ENCODE results near the gene ADGRL3. TPM values are rescaled to one million over a fixed set of nuclear protein-coding genes. Genes with fewer than 3 reads are reported as not detected.

Gene ADGRL3
- total and polyA plus RNA-seq, 4 donors, result 0.39 to 59.9 (median 2.9) TPM

- H3K9me3 ChIP-seq (ENCODE audit: control insufficient read depth in 4 of 4, insufficient read depth in 3 of 4, low read length in 3 of 4), result no peaks in the 10 kb centered on the region
- no peak overlapping the region for H3K9ac ChIP-seq (ENCODE audit: insufficient read depth in 1 of 2, low read length in 2 of 2)
- ATAC-seq (ENCODE audit: insufficient read depth, low FRiP score) (no peak), DNase-seq (no peak)
- H3K27me3 ChIP-seq (ENCODE audit: control insufficient read depth in 3 of 3, insufficient read depth in 3 of 3, low read length in 2 of 3), result no peaks in the 10 kb centered on the region
- TF ChIP-seq CTCF (IDR thresholded peaks at IDR 0.05; ENCODE audit: control extremely low read depth, extremely low read depth), result no peak
- H3K27ac ChIP-seq (ENCODE audit: low read depth in 1 of 2, low read length in 1 of 2), result no peak overlapping the region
- 93% methylated on average over 4 of the region's 4 CpGs for WGBS, 2 donors
- H3K4me3 ChIP-seq, result no peak overlapping the region
- H3K4me1 ChIP-seq (ENCODE audit: control insufficient read depth in 5 of 5, insufficient read depth in 5 of 5, low read length in 5 of 5), result peaks cover 0 to 5% (median 0%) of the 10 kb centered on the region in 5 donors
- no peaks in the 10 kb centered on the region for H3K36me3 ChIP-seq (ENCODE audit: control insufficient read depth in 4 of 4, insufficient read depth in 4 of 4, low read length in 4 of 4)
Observed at GRCh38 chr4:61909031-61909430, 708.9 kb downstream of the ADGRL3 start.

GRCh38 chr4:61911313-61911756 lies 711.2 kb downstream of the ADGRL3 start:
- no peak for TF ChIP-seq CTCF (IDR thresholded peaks at IDR 0.05; ENCODE audit: control extremely low read depth, extremely low read depth)
- no peak overlapping the region for H3K9ac ChIP-seq (ENCODE audit: insufficient read depth in 1 of 2, low read length in 2 of 2)
- H3K4me1 ChIP-seq (ENCODE audit: control insufficient read depth in 5 of 5, insufficient read depth in 5 of 5, low read length in 5 of 5), result peaks cover 0 to 5% (median 0%) of the 10 kb centered on the region in 5 donors
- H3K27ac ChIP-seq (ENCODE audit: low read depth in 1 of 2, low read length in 1 of 2), result no peak overlapping the region
- no peak overlapping the region for H3K4me3 ChIP-seq
- no peaks in the 10 kb centered on the region for H3K9me3 ChIP-seq (ENCODE audit: control insufficient read depth in 4 of 4, insufficient read depth in 3 of 4, low read length in 3 of 4)
- no peaks in the 10 kb centered on the region for H3K27me3 ChIP-seq (ENCODE audit: control insufficient read depth in 3 of 3, insufficient read depth in 3 of 3, low read length in 2 of 3)
- 53 to 72% methylated on average over 2 of the region's 2 CpGs for WGBS, 2 donors
- H3K36me3 ChIP-seq (ENCODE audit: control insufficient read depth in 4 of 4, insufficient read depth in 4 of 4, low read length in 4 of 4), result no peaks in the 10 kb centered on the region
- DNase-seq (peak in 2 of 3 donors; percentile 21 to 24), ATAC-seq (ENCODE audit: insufficient read depth, low FRiP score) (no peak)

GRCh38 chr4:61913619-61914018 lies 713.5 kb downstream of the ADGRL3 start:
- DNase-seq, result no peak
- Histone ChIP-seq H3K4me3 (no peak overlapping the region), H3K27ac (ENCODE audit: low read depth in 1 of 2, low read length in 1 of 2) (no peak overlapping the region), H3K9ac (ENCODE audit: insufficient read depth in 1 of 2, low read length in 2 of 2) (no peak overlapping the region), H3K4me1 (ENCODE audit: control insufficient read depth in 5 of 5, insufficient read depth in 5 of 5, low read length in 5 of 5) (peaks cover 0 to 5% (median 0%) of the 10 kb centered on the region in 5 donors), H3K27me3 (ENCODE audit: control insufficient read depth in 3 of 3, insufficient read depth in 3 of 3, low read length in 2 of 3) (no peaks in the 10 kb centered on the region), H3K9me3 (ENCODE audit: control insufficient read depth in 4 of 4, insufficient read depth in 3 of 4, low read length in 3 of 4) (no peaks in the 10 kb centered on the region), H3K36me3 (ENCODE audit: control insufficient read depth in 4 of 4, insufficient read depth in 4 of 4, low read length in 4 of 4) (no peaks in the 10 kb centered on the region)
- no peak for ATAC-seq (ENCODE audit: insufficient read depth, low FRiP score)
- TF ChIP-seq CTCF (IDR thresholded peaks at IDR 0.05; ENCODE audit: control extremely low read depth, extremely low read depth), result no peak
- WGBS, 2 donors, result 95 to 96% methylated on average over 2 of the region's 2 CpGs

- 93 to 94% methylated on average over 1 of the region's 1 CpG for WGBS, 2 donors
- Histone ChIP-seq H3K9ac (ENCODE audit: insufficient read depth in 1 of 2, low read length in 2 of 2) (no peak overlapping the region), H3K4me3 (no peak overlapping the region), H3K9me3 (ENCODE audit: control insufficient read depth in 4 of 4, insufficient read depth in 3 of 4, low read length in 3 of 4) (no peaks in the 10 kb centered on the region), H3K4me1 (ENCODE audit: control insufficient read depth in 5 of 5, insufficient read depth in 5 of 5, low read length in 5 of 5) (peaks cover 0 to 5% (median 0%) of the 10 kb centered on the region in 5 donors), H3K27ac (ENCODE audit: low read depth in 1 of 2, low read length in 1 of 2) (no peak overlapping the region), H3K36me3 (ENCODE audit: control insufficient read depth in 4 of 4, insufficient read depth in 4 of 4, low read length in 4 of 4) (no peaks in the 10 kb centered on the region), H3K27me3 (ENCODE audit: control insufficient read depth in 3 of 3, insufficient read depth in 3 of 3, low read length in 2 of 3) (no peaks in the 10 kb centered on the region)
- DNase-seq (no peak), ATAC-seq (ENCODE audit: insufficient read depth, low FRiP score) (no peak)
- TF ChIP-seq CTCF (IDR thresholded peaks at IDR 0.05; ENCODE audit: control extremely low read depth, extremely low read depth), result no peak
Observed at GRCh38 chr4:61915501-61915900, 715.4 kb downstream of the ADGRL3 start.
